Measurements from ENCODE around the gene BMP3.

- TF ChIP-seq CTCF (IDR thresholded peaks at IDR 0.05; ENCODE audit: low read depth, low read length, poor library complexity, severe bottlenecking) (peak; percentile 72), EZH2phosphoT487 (IDR thresholded peaks at IDR 0.05; ENCODE audit: borderline replicate concordance, low read length) (no peak)
Observed at GRCh38 chr4:80989921-80990544, 40.5 kb upstream of the BMP3 start.
